H1 (cell line): ENCODE results near the gene TSSC4. TPM values are rescaled to one million over a fixed set of nuclear protein-coding genes. Genes with fewer than 3 reads are reported as not detected.

Source experiments
- CTCF ChIA-PET: fragments of 300-600 bp; sonication (Branson Sonifier 250); formaldehyde crosslinking; loops from one replicate; lab custom pipeline; 2021; ENCODE audit not compliant: partially characterized antibody; lab: Charles Lee
- POLR2A ChIA-PET: fragments of 300-600 bp; sonication (Branson Sonifier 250); formaldehyde crosslinking; loops from one replicate; lab custom pipeline; 2021; ENCODE audit warnings: inconsistent platforms; ENCODE audit not compliant: partially characterized antibody; lab: Charles Lee
- DNase-seq, 2 experiments: peaks; one replicate each; pipeline versions ENCODE4 v3.0.0 to v3.0.0-alpha.2; 2010 to 2022; ENCODE audit warnings: low spot score in 2 of 2, low read depth in 1 of 2, mixed read lengths in 1 of 2
- FAIRE-seq: peaks from 2 replicates; lab custom pipeline; 2011; peaks lifted over from hg19 to GRCh38; lab: Jason Lieb, UNC
- H2AFZ ChIP-seq: 2 replicates; pipeline ENCODE4 v1.8.1; 2012; ENCODE audit warnings: low read length, inconsistent platforms
- H2AK5ac ChIP-seq: 2 replicates; pipeline ENCODE4 v1.6.1; 2013; ENCODE audit warnings: low read depth, low read length
- H2BK120ac ChIP-seq: replicated peaks from 2 replicates; pipeline ENCODE3; 2013; ENCODE audit warnings: low read depth, low read length, inconsistent platforms
- H2BK12ac ChIP-seq: 2 replicates; pipeline ENCODE4 v1.6.1; 2013; ENCODE audit warnings: low read depth, low read length
- H2BK15ac ChIP-seq: 2 replicates; pipeline ENCODE4 v1.6.1; 2013; ENCODE audit warnings: low read length
- H2BK20ac ChIP-seq: 2 replicates; pipeline ENCODE4 v1.6.1; 2013; ENCODE audit warnings: low read length
- H2BK5ac ChIP-seq: 2 replicates; pipeline ENCODE4 v1.6.1; 2013; ENCODE audit warnings: low read depth, low read length
- H3K14ac ChIP-seq: 2 replicates; pipeline ENCODE4 v1.6.1; 2013; ENCODE audit warnings: inconsistent platforms; ENCODE audit not compliant: insufficient read length
- H3K18ac ChIP-seq: 2 replicates; pipeline ENCODE4 v1.6.1; 2013; ENCODE audit warnings: low read length; ENCODE audit errors: extremely low read depth
- H3K23ac ChIP-seq: 2 replicates; pipeline ENCODE4 v1.6.1; 2013; ENCODE audit warnings: inconsistent platforms; ENCODE audit not compliant: insufficient read length
- H3K23me2 ChIP-seq: 2 replicates; pipeline ENCODE4 v1.6.1; 2013; ENCODE audit warnings: low read depth, low read length
- H3K27ac ChIP-seq: 2 replicates; pipeline ENCODE4 v1.6.1; 2011; ENCODE audit warnings: low read depth, low read length, inconsistent platforms
- H3K27me3 ChIP-seq, 4 experiments: replicated peaks in 1 of 4; 1 replicate in 1 of 4; 2 replicates in 3 of 4; pipeline versions ENCODE4 v1.6.1 to v1.8.1; 2011 to 2013; ENCODE audit warnings: low read length in 3 of 4, mild to moderate bottlenecking in 3 of 4, inconsistent platforms in 2 of 4, mixed read lengths in 2 of 4, moderate library complexity in 1 of 4; ENCODE audit not compliant: control insufficient read depth in 3 of 4, insufficient read depth in 3 of 4; ENCODE audit errors: extremely low read depth in 1 of 4
- H3K36me3 ChIP-seq, 4 experiments: 2 replicates each; pipeline versions ENCODE4 v1.6.1 to v1.8.1; 2011 to 2013; ENCODE audit warnings: mild to moderate bottlenecking in 4 of 4, low read length in 3 of 4, moderate library complexity in 2 of 4, control low read depth in 1 of 4, inconsistent platforms in 1 of 4; ENCODE audit not compliant: insufficient read depth in 4 of 4, control insufficient read depth in 2 of 4
- H3K4ac ChIP-seq: replicated peaks from 2 replicates; pipeline ENCODE3; 2013; ENCODE audit warnings: low read length, low read depth, mixed read lengths, inconsistent platforms; ENCODE audit not compliant: insufficient read length
- H3K4me1 ChIP-seq, 4 experiments: replicated peaks in 1 of 4; 1 replicate in 1 of 4; 2 replicates in 3 of 4; pipeline versions ENCODE4 v1.6.1 to v1.8.1; 2011 to 2013; ENCODE audit warnings: low read length in 3 of 4, inconsistent platforms in 2 of 4, mixed read lengths in 1 of 4; ENCODE audit not compliant: insufficient read depth in 4 of 4, control insufficient read depth in 3 of 4
- H3K4me2 ChIP-seq, 2 experiments: 2 replicates each; pipeline versions ENCODE4 v1.6.1 to v1.8.1; 2011 to 2013; ENCODE audit warnings: low read depth in 2 of 2, low read length in 2 of 2, control low read depth in 1 of 2, inconsistent platforms in 1 of 2, mild to moderate bottlenecking in 1 of 2; ENCODE audit not compliant: insufficient read depth in 1 of 2
- H3K4me3 ChIP-seq, 4 experiments: fragments of 200-600, 300-600 bp in 1 of 4; sonication (generic), shearing (Covaris generic), sonication (Bioruptor Twin) in 1 of 4; 2 replicates each; pipeline versions ENCODE4 v1.5.1 to v1.8.1; 2011 to 2016; ENCODE audit warnings: low read length in 4 of 4, low read depth in 3 of 4, control low read depth in 2 of 4, inconsistent platforms in 2 of 4, mild to moderate bottlenecking in 2 of 4, mixed read lengths in 1 of 4, moderate library complexity in 1 of 4; ENCODE audit not compliant: insufficient read depth in 2 of 4; ENCODE audit errors: extremely low read depth in 1 of 4
- H3K56ac ChIP-seq: replicated peaks from 2 replicates; pipeline ENCODE3; 2013; ENCODE audit warnings: low read depth, mild to moderate bottlenecking, mixed read lengths, low read length, inconsistent platforms; ENCODE audit not compliant: insufficient read length
- H3K79me1 ChIP-seq: 2 replicates; pipeline ENCODE4 v1.6.1; 2013; ENCODE audit warnings: low read depth, low read length, control low read depth
- H3K79me2 ChIP-seq, 2 experiments: 2 replicates each; pipeline versions ENCODE4 v1.6.1 to v1.8.1; 2012 to 2013; ENCODE audit warnings: low read length in 2 of 2, mild to moderate bottlenecking in 2 of 2, inconsistent platforms in 1 of 2; ENCODE audit not compliant: insufficient read depth in 2 of 2, control insufficient read depth in 1 of 2
- H3K9ac ChIP-seq, 4 experiments: replicated peaks in 1 of 4; 1 replicate in 1 of 4; 2 replicates in 3 of 4; pipeline versions ENCODE4 v1.6.1 to v1.8.1; 2011 to 2013; ENCODE audit warnings: low read depth in 3 of 4, low read length in 3 of 4, control low read depth in 2 of 4, mild to moderate bottlenecking in 2 of 4, moderate library complexity in 2 of 4, inconsistent platforms in 1 of 4; ENCODE audit errors: extremely low read depth in 1 of 4
- H3K9me3 ChIP-seq, 2 experiments: 2 replicates each; pipeline versions ENCODE4 v1.6.1 to v1.8.1; 2012 to 2013; ENCODE audit warnings: mild to moderate bottlenecking in 2 of 2, moderate library complexity in 2 of 2, control low read depth in 1 of 2, inconsistent platforms in 1 of 2, low read depth in 1 of 2, low read length in 1 of 2, mixed read lengths in 1 of 2; ENCODE audit not compliant: insufficient read depth in 2 of 2
- H4K20me1 ChIP-seq, 2 experiments: replicated peaks in 1 of 2; 2 replicates each; pipeline versions ENCODE3 to v1.8.1; 2011 to 2013; ENCODE audit warnings: inconsistent platforms in 2 of 2, low read length in 2 of 2, mild to moderate bottlenecking in 1 of 2; ENCODE audit not compliant: insufficient read depth in 2 of 2, control insufficient read depth in 1 of 2
- H4K5ac ChIP-seq: 2 replicates; pipeline ENCODE4 v1.6.1; 2013; ENCODE audit warnings: low read length, low read depth, mixed read lengths, inconsistent platforms; ENCODE audit not compliant: insufficient read length
- H4K8ac ChIP-seq: 2 replicates; pipeline ENCODE4 v1.8.0; 2013; ENCODE audit warnings: mild to moderate bottlenecking, moderate library complexity, low read length, inconsistent platforms; ENCODE audit not compliant: insufficient read depth; ENCODE audit errors: extremely low read depth
- H4K91ac ChIP-seq: replicated peaks from 2 replicates; pipeline ENCODE3; 2013; ENCODE audit warnings: low read length, mixed read lengths, inconsistent platforms; ENCODE audit not compliant: insufficient read length
- ATF3 ChIP-seq: IDR thresholded peaks from 2 replicates; pipeline ENCODE4 v1.6.1; 2011; ENCODE audit warnings: low read depth, mild to moderate bottlenecking, low read length; ENCODE audit not compliant: insufficient read depth
- BCL11A ChIP-seq, 2 experiments: IDR thresholded peaks; one replicate each; pipeline ENCODE4 v1.6.1; 2011; ENCODE audit warnings: low read depth in 2 of 2, low read length in 2 of 2, mild to moderate bottlenecking in 2 of 2
- CHD2 ChIP-seq: IDR thresholded peaks from 2 replicates; pipeline ENCODE4 v1.6.1; 2012; ENCODE audit warnings: low read length, improper control_type of control experiment
- HDAC2 ChIP-seq, 2 experiments: fragments of 300-600 bp in 1 of 2; sonication (generic) in 1 of 2; IDR thresholded peaks; 2 replicates each; pipeline ENCODE4 v1.6.1; 2011 to 2012; ENCODE audit warnings: low read depth in 2 of 2, low read length in 2 of 2, mild to moderate bottlenecking in 2 of 2, moderate library complexity in 2 of 2, borderline replicate concordance in 1 of 2, inconsistent platforms in 1 of 2
- KDM4A ChIP-seq: IDR thresholded peaks from one replicate; pipeline ENCODE4 v1.7.1; 2012; ENCODE audit warnings: low read depth, mild to moderate bottlenecking, moderate library complexity, low read length, inconsistent platforms; ENCODE audit not compliant: severe bottlenecking
- POLR2AphosphoS5 ChIP-seq: IDR thresholded peaks from 2 replicates; pipeline ENCODE4 v1.6.1; 2011; ENCODE audit warnings: low read depth, low read length
- RFX5 ChIP-seq: IDR thresholded peaks from 2 replicates; pipeline ENCODE4 v1.6.1; 2011; ENCODE audit warnings: low read depth, low read length, improper control_type of control experiment, borderline replicate concordance
- RXRA ChIP-seq: IDR thresholded peaks from 2 replicates; pipeline ENCODE4 v1.6.1; 2011; ENCODE audit warnings: low read depth, mild to moderate bottlenecking, low read length, moderate library complexity; ENCODE audit not compliant: insufficient read depth
- SP1 ChIP-seq: IDR thresholded peaks from 2 replicates; pipeline ENCODE4 v1.6.1; 2011; ENCODE audit warnings: low read depth, low read length
- SP4 ChIP-seq: IDR thresholded peaks from 2 replicates; pipeline ENCODE4 v1.6.1; 2012; ENCODE audit warnings: low read length, inconsistent platforms
- TAF1 ChIP-seq: IDR thresholded peaks from 2 replicates; pipeline ENCODE4 v1.6.1; 2011; ENCODE audit warnings: mild to moderate bottlenecking, low read depth, low read length
- WGBS, 2 experiments: shearing (Covaris generic) in 1 of 2; methylation state at CpG; one replicate each; pipeline versions ENCODE4 v1.1.6 to v1.1.7; 2013 to 2015; ENCODE audit warnings: low lambda C conversion rate in 2 of 2, mixed read lengths in 2 of 2, inconsistent platforms in 1 of 2, low coverage in 1 of 2, missing lambda C conversion rate in 1 of 2; ENCODE audit not compliant: insufficient replicate concordance in 2 of 2, insufficient coverage in 1 of 2, insufficient read length in 1 of 2; ENCODE audit errors: extremely low coverage in 1 of 2, missing lambda C conversion rate in 1 of 2; 5-methylcytosine and 5-hydroxymethylcytosine counted together
- polyA plus RNA-seq, 7 experiments: library from polyadenylated mRNA; depleted of rRNA in 3 of 7; stranded (reverse) in 5 of 7; unstranded in 2 of 7; fragments of >200 nt in 5 of 7; fragments of 200-250 nt in 2 of 7; gene quantifications; 1 replicate in 5 of 7; 2 replicates in 1 of 7; 4 replicates in 1 of 7; pipeline versions ENCODE4 v1.2.1 to v1.2.3, GENCODE V29; 2011 to 2013; ENCODE audit warnings: missing spikeins in 2 of 7, mixed read lengths in 2 of 7
- total RNA-seq: library from RNA; stranded (reverse); fragmentation: NEBNext Ultra II Directional; extraction: Animal tissue kit (Norgen Biotek cat#: 25700); gene quantifications from 2 replicates; pipeline ENCODE4 v1.2.1, GENCODE V29; 2021

The TSSC4 gene
- total and polyA plus RNA-seq, 2 of the 8 experiments (the other 6 are each of a cell fraction or from before 2014, with no cell fraction given): 34.0 to 39.3 TPM

- Histone ChIP-seq H2BK5ac (peak within 1 kb of the TSS; percentile 24; the same call in 1 of the 2 replicates), H3K9me3 (no peaks in the 10 kb centered on the region), H3K27ac (peak within 1 kb of the TSS; percentile 59; the same call in 1 of the 2 replicates), H3K4me2 (peak within 1 kb of the TSS; percentile 73 to 98), H3K36me3 (no peaks in the 10 kb centered on the region), H3K23ac (no peak within 1 kb of the TSS), H2AFZ (peak within 1 kb of the TSS; percentile 89; the same call in 1 of the 2 replicates), H2BK12ac (no peak within 1 kb of the TSS), H3K79me1 (peaks cover 12% of the 10 kb centered on the region), H3K4me1 (peaks cover 0 to 10% (median 5%) of the 10 kb centered on the region in 4 experiments; a peak in 6 of 7 replicates), H3K23me2 (peaks cover 11% of the 10 kb centered on the region; the same call in 1 of the 2 replicates), H4K8ac (peak within 1 kb of the TSS; percentile 75), H3K18ac (peak within 1 kb of the TSS; percentile 93), H3K4ac (peak within 1 kb of the TSS; percentile 38), H4K20me1 (peaks cover 15 to 36% of the 10 kb centered on the region in 2 experiments), H3K4me3 (peak within 1 kb of the TSS; percentile 69 to 99 (median 78)), H3K27me3 (peaks cover 0 to 2% (median 0%) of the 10 kb centered on the region in 4 experiments; a peak in 1 of 7 replicates), H4K5ac (no peak within 1 kb of the TSS), H2BK120ac (no peak within 1 kb of the TSS), H3K56ac (no peak within 1 kb of the TSS), H3K14ac (no peak within 1 kb of the TSS), H4K91ac (no peak within 1 kb of the TSS), H3K9ac (peak within 1 kb of the TSS; percentile 65 to 92 (median 82)), H2BK15ac (no peak within 1 kb of the TSS), H2BK20ac (no peak within 1 kb of the TSS), H2AK5ac (no peak within 1 kb of the TSS), H3K79me2 (peaks cover 18 to 38% of the 10 kb centered on the region in 2 experiments; a peak in 3 of 4 replicates)
- POLR2A ChIA-PET: interaction anchor here (0.6 to 3.2 kb wide), 18 partner anchors 10 to 508 kb away, joined by 3 to 42 read pairs (median 5); partner anchors contain the start of genes CDKN1C and TSSC4
- CTCF ChIA-PET: interaction anchor here (1.0 to 2.2 kb wide), 9 partner anchors 9 to 78 kb away, joined by 3 to 5 read pairs (median 4); partner anchors contain the start of gene TSSC4
- 25% methylated on average over 10 of the region's 65 CpGs; no CpG with 5 or more reads in 1 of the 2 experiments for WGBS, 2 experiments
- peak in 1 of 2 experiments; percentile 82 for DNase-seq
- FAIRE-seq: no peak
- no peak for TF ChIP-seq RFX5
- peak; percentile 93 for TF ChIP-seq POLR2AphosphoS5
- TF ChIP-seq TAF1: peak; percentile 92
- TF ChIP-seq HDAC2 (IDR thresholded peaks at IDR 0.05; ENCODE audit: borderline replicate concordance in 1 of 2, low read depth in 2 of 2, low read length in 2 of 2): no peak
- no peak for TF ChIP-seq KDM4A
- TF ChIP-seq ATF3: no peak
- TF ChIP-seq BCL11A (IDR thresholded peaks at IDR 0.05; ENCODE audit: low read depth in 2 of 2, low read length in 2 of 2): no peak
- no peak for TF ChIP-seq CHD2
- no peak for TF ChIP-seq SP4
- no peak for TF ChIP-seq RXRA
- TF ChIP-seq SP1: no peak
These were observed 23.6 kb upstream of the TSSC4 start, which contains the start of gene CD81 for GRCh38 chr11:2376751-2377451. Gene CD81, plus strand, starts transcription at chr11:2377310. Its CDS starts 240 bp downstream, at chr11:2377550.
